HEK293 (cell line): ENCODE data around the gene FGF22.

Source experiments
- CTCF ChIA-PET: fragments of 350-600 bp; formaldehyde crosslinking; extraction: SDS; loops from one replicate; lab custom pipeline; 2021; ENCODE audit warnings: antibody characterized with exemption; lab: Yijun Ruan, JAX
- POLR2A ChIA-PET: fragments of 300-600 bp; formaldehyde crosslinking; extraction: SDS; loops from one replicate; lab custom pipeline; 2020; ENCODE audit warnings: antibody characterized with exemption, inconsistent platforms; lab: Yijun Ruan, JAX
- H3K27ac ChIP-seq: fragments of 200-500 bp; sonication (Bioruptor generic); 2 replicates; pipeline ENCODE4 v1.5.1; 2014; ENCODE audit warnings: low read depth, low read length, control low read depth, inconsistent platforms; ENCODE audit errors: extremely low read depth
- H3K36me3 ChIP-seq, 2 experiments: fragments of 200-500 bp in 1 of 2; sonication (Bioruptor generic) in 1 of 2; 1 replicate in 1 of 2; 2 replicates in 1 of 2; pipeline ENCODE4 v1.5.1; 2014 to 2017; ENCODE audit warnings: inconsistent platforms in 2 of 2, low read length in 2 of 2; ENCODE audit not compliant: control insufficient read depth in 2 of 2, insufficient read depth in 1 of 2
- H3K4me1 ChIP-seq: fragments of 200-500 bp; sonication (Bioruptor generic); 2 replicates; pipeline ENCODE4 v1.5.1; 2014; ENCODE audit warnings: mild to moderate bottlenecking, low read length, inconsistent platforms; ENCODE audit not compliant: control insufficient read depth, insufficient read depth
- H3K4me3 ChIP-seq: 2 replicates; pipeline ENCODE4 v1.5.1; 2011; ENCODE audit warnings: low read depth, mild to moderate bottlenecking, control low read depth, low read length, moderate library complexity
- H3K9me3 ChIP-seq: fragments of 200-500 bp; sonication (Bioruptor generic); 2 replicates; pipeline ENCODE4 v1.5.1; 2014; ENCODE audit warnings: low read depth, low read length, inconsistent platforms; ENCODE audit not compliant: control insufficient read depth, insufficient read depth
- BCL11A ChIP-seq: fragments of 450-650 bp; formaldehyde crosslinking; IDR thresholded peaks from 2 replicates; pipeline ENCODE4 v1.5.1; 2016; ENCODE audit warnings: low read depth, missing biosample characterization, missing genetic modification characterization
- ELK4 ChIP-seq: IDR thresholded peaks from 2 replicates; pipeline ENCODE4 v1.6.1; 2011; ENCODE audit warnings: mild to moderate bottlenecking, low read depth, low read length, borderline replicate concordance
- GLIS1 ChIP-seq: fragments of 450-650 bp; formaldehyde crosslinking; IDR thresholded peaks from 2 replicates; pipeline ENCODE4 v1.5.1; 2016; ENCODE audit warnings: missing biosample characterization, missing genetic modification characterization
- KLF10 ChIP-seq: fragments of 450-650 bp; IDR thresholded peaks from 2 replicates; pipeline ENCODE4 v1.5.1; 2018; ENCODE audit warnings: missing biosample characterization, mild to moderate bottlenecking, missing genetic modification characterization
- KLF9 ChIP-seq: fragments of 450-650 bp; formaldehyde crosslinking; IDR thresholded peaks from 2 replicates; pipeline ENCODE4 v1.5.1; 2016; ENCODE audit warnings: missing biosample characterization, missing genetic modification characterization, low read depth
- PRDM1 ChIP-seq: fragments of 450-650 bp; formaldehyde crosslinking; IDR thresholded peaks from 2 replicates; pipeline ENCODE4; 2016; ENCODE audit warnings: missing biosample characterization, missing genetic modification characterization
- SCRT2 ChIP-seq: fragments of 450-650 bp; formaldehyde crosslinking; IDR thresholded peaks from 2 replicates; pipeline ENCODE4 v1.5.1; 2016; ENCODE audit warnings: missing biosample characterization, missing genetic modification characterization
- SP2 ChIP-seq: fragments of 450-650 bp; formaldehyde crosslinking; IDR thresholded peaks from 2 replicates; pipeline ENCODE4 v1.5.1; 2016; ENCODE audit warnings: missing biosample characterization, missing genetic modification characterization
- SP7 ChIP-seq: fragments of 450-650 bp; formaldehyde crosslinking; IDR thresholded peaks from 2 replicates; pipeline ENCODE4 v1.5.1; 2016; ENCODE audit warnings: missing biosample characterization, missing genetic modification characterization
- WT1 ChIP-seq: fragments of 450-650 bp; formaldehyde crosslinking; IDR thresholded peaks from 2 replicates; pipeline ENCODE4 v1.5.1; 2016; ENCODE audit warnings: missing biosample characterization, missing genetic modification characterization
- ZBTB1 ChIP-seq: fragments of 450-650 bp; formaldehyde crosslinking; IDR thresholded peaks from 2 replicates; pipeline ENCODE4 v1.5.1; 2016; ENCODE audit warnings: missing biosample characterization, missing genetic modification characterization
- ZBTB8A ChIP-seq: fragments of 450-650 bp; formaldehyde crosslinking; IDR thresholded peaks from 2 replicates; pipeline ENCODE4 v1.5.1; 2016; ENCODE audit warnings: missing biosample characterization, missing genetic modification characterization
- ZEB2 ChIP-seq: fragments of 450-650 bp; formaldehyde crosslinking; IDR thresholded peaks from 2 replicates; pipeline ENCODE4 v1.5.1; 2016; ENCODE audit warnings: missing biosample characterization, missing genetic modification characterization
- ZFHX2 ChIP-seq: fragments of 450-650 bp; formaldehyde crosslinking; conservative IDR thresholded peaks from 2 replicates; pipeline ENCODE4 v1.5.1; 2016; ENCODE audit warnings: missing biosample characterization, missing genetic modification characterization
- ZIC2 ChIP-seq: fragments of 450-650 bp; formaldehyde crosslinking; IDR thresholded peaks from 2 replicates; pipeline ENCODE4 v1.5.1; 2016; ENCODE audit warnings: missing biosample characterization, missing genetic modification characterization
- ZNF133 ChIP-seq: fragments of 450-650 bp; formaldehyde crosslinking; IDR thresholded peaks from 2 replicates; pipeline ENCODE4 v1.5.1; 2016; ENCODE audit warnings: missing biosample characterization, missing genetic modification characterization
- ZNF266 ChIP-seq: fragments of 450-650 bp; formaldehyde crosslinking; IDR thresholded peaks from 2 replicates; pipeline ENCODE4 v1.5.1; 2016; ENCODE audit warnings: missing biosample characterization, missing genetic modification characterization, low read depth
- ZNF548 ChIP-seq: fragments of 450-650 bp; formaldehyde crosslinking; IDR thresholded peaks from 2 replicates; pipeline ENCODE4 v1.5.1; 2016; ENCODE audit warnings: missing biosample characterization, missing genetic modification characterization
- ZNF558 ChIP-seq: fragments of 450-650 bp; formaldehyde crosslinking; IDR thresholded peaks from 2 replicates; pipeline ENCODE4 v1.5.1; 2016; ENCODE audit warnings: missing biosample characterization, missing genetic modification characterization
- ZNF585B ChIP-seq: fragments of 450-650 bp; formaldehyde crosslinking; IDR thresholded peaks from 2 replicates; pipeline ENCODE4 v1.5.1; 2016; ENCODE audit warnings: missing biosample characterization, missing genetic modification characterization
- ZNF626 ChIP-seq: fragments of 450-650 bp; sonication (Bioruptor Pico); formaldehyde crosslinking; IDR thresholded peaks from 2 replicates; pipeline ENCODE4 v1.5.1; 2018; ENCODE audit warnings: missing biosample characterization, missing genetic modification characterization, inconsistent platforms
- ZNF670 ChIP-seq: fragments of 450-650 bp; formaldehyde crosslinking; IDR thresholded peaks from 2 replicates; pipeline ENCODE4 v1.5.1; 2016; ENCODE audit warnings: missing biosample characterization, missing genetic modification characterization, low read depth
- ZNF76 ChIP-seq: fragments of 450-650 bp; formaldehyde crosslinking; IDR thresholded peaks from 2 replicates; pipeline ENCODE4; 2016; ENCODE audit warnings: low read depth, missing biosample characterization, missing genetic modification characterization, borderline replicate concordance
- ZNF768 ChIP-seq: fragments of 450-650 bp; formaldehyde crosslinking; IDR thresholded peaks from 2 replicates; pipeline ENCODE4 v1.5.1; 2018; ENCODE audit warnings: missing biosample characterization, mild to moderate bottlenecking, missing genetic modification characterization
- ZXDB ChIP-seq: fragments of 450-650 bp; formaldehyde crosslinking; IDR thresholded peaks from 2 replicates; pipeline ENCODE4 v1.5.1; 2016; ENCODE audit warnings: missing biosample characterization, missing genetic modification characterization

Gene FGF22

GRCh38 chr19:660793-661426, 21.2 kb downstream of the FGF22 start:
- peak; percentile 88 for TF ChIP-seq ZXDB (tag by site-specific recombination)
- TF ChIP-seq ZIC2: peak; percentile 68
- TF ChIP-seq ZEB2 (tag by site-specific recombination): no peak
- TF ChIP-seq ELK4: no peak
- no peak for TF ChIP-seq ZNF548
- no peak for TF ChIP-seq ZNF585B
- Histone ChIP-seq H3K36me3 (peaks cover 0 to 42% of the 10 kb centered on the region in 2 experiments; a peak in 1 of 3 replicates), H3K9me3 (no peaks in the 10 kb centered on the region), H3K27ac (peak overlapping the region; percentile 94), H3K4me3 (peak overlapping the region; percentile 2; the same call in 1 of the 2 replicates), H3K4me1 (peaks cover 9% of the 10 kb centered on the region)
- CTCF ChIA-PET: interaction anchor here (0.6 kb wide), 1 partner anchor 141 kb away, joined by 3 read pairs; no protein-coding TSS in a partner anchor
- POLR2A ChIA-PET: interaction anchor here (0.5 kb wide), 1 partner anchor 1130 kb away, joined by 3 read pairs; no protein-coding TSS in a partner anchor

GRCh38 chr19:661427-662196, 21.9 kb downstream of the FGF22 start:
- TF ChIP-seq ZNF266 (tag by site-specific recombination): no peak
- TF ChIP-seq WT1: no peak
- TF ChIP-seq ZBTB8A (tag by site-specific recombination): no peak
- TF ChIP-seq SP7 (tag by site-specific recombination): no peak
- peak; percentile 26; the same call in 1 of the 2 replicates for TF ChIP-seq ZNF76 (tag by site-specific recombination)
- no peak for TF ChIP-seq BCL11A (tag by site-specific recombination)
- TF ChIP-seq SP2 (tag by site-specific recombination): peak; percentile 33; the same call in 1 of the 2 replicates
- TF ChIP-seq SCRT2: no peak
- TF ChIP-seq KLF9 (tag by site-specific recombination): no peak
- no peak for TF ChIP-seq ZFHX2 (tag by site-specific recombination)
- no peak for TF ChIP-seq ZNF133 (tag by site-specific recombination)
- no peak for TF ChIP-seq PRDM1 (tag by site-specific recombination)
- no peak for TF ChIP-seq ZNF768 (tag by site-specific recombination)
- TF ChIP-seq ZNF626: no peak
- no peak for TF ChIP-seq ZBTB1 (tag by site-specific recombination)
- TF ChIP-seq ZIC2: peak; percentile 23
- no peak for TF ChIP-seq ZNF558 (tag by site-specific recombination)
- peak; percentile 24; the same call in 1 of the 2 replicates for TF ChIP-seq GLIS1 (tag by site-specific recombination)
- no peak for TF ChIP-seq ZNF670
- TF ChIP-seq KLF10: no peak
- peak overlapping the region; percentile 94 for H3K27ac ChIP-seq
- H3K36me3 ChIP-seq: peaks cover 0 to 41% of the 10 kb centered on the region in 2 experiments; a peak in 1 of 3 replicates
- H3K4me3 ChIP-seq: peak overlapping the region; percentile 86
- H3K9me3 ChIP-seq: no peaks in the 10 kb centered on the region
- peaks cover 9% of the 10 kb centered on the region for H3K4me1 ChIP-seq
- CTCF ChIA-PET: interaction anchor here (0.6 kb wide), 1 partner anchor 142 kb away, joined by 3 read pairs; no protein-coding TSS in a partner anchor
- POLR2A ChIA-PET: interaction anchor here (0.5 kb wide), 1 partner anchor 1129 kb away, joined by 3 read pairs; no protein-coding TSS in a partner anchor
